HepG2 (cell line): Measurements from ENCODE around the gene LRSAM1. TPM values are rescaled to one million over a fixed set of nuclear protein-coding genes. Genes with fewer than 3 reads are reported as not detected.

ENCODE experiments used
- GFI1 ChIP-seq: sonication (generic); formaldehyde crosslinking; IDR thresholded peaks from 2 replicates; pipeline ENCODE4 v1.5.0; 2020; ENCODE audit warnings: missing genetic modification reagents, mild to moderate bottlenecking, borderline replicate concordance
- HDAC1 ChIP-seq: sonication (generic); formaldehyde crosslinking; IDR thresholded peaks from 2 replicates; pipeline ENCODE4 v1.5.1; 2020; ENCODE audit warnings: mild to moderate bottlenecking, missing genetic modification reagents
- IRF2 ChIP-seq: IDR thresholded peaks from 2 replicates; pipeline ENCODE4 v1.6.1; 2018; ENCODE audit warnings: missing genetic modification reagents, missing compliant biosample characterization
- KAT2B ChIP-seq: fragments of 150-350 bp; IDR thresholded peaks from 2 replicates; pipeline ENCODE4 v1.6.1; 2014; ENCODE audit warnings: low read depth, low read length, borderline replicate concordance
- NONO ChIP-seq, 2 experiments: fragments of 450-650 bp in 1 of 2; sonication (generic) in 1 of 2; formaldehyde crosslinking in 1 of 2; IDR thresholded peaks in 1 of 2; conservative IDR thresholded peaks in 1 of 2; 2 replicates each; pipeline versions ENCODE4 v1.6.1 to v1.8.0; 2017 to 2022; ENCODE audit warnings: mild to moderate bottlenecking in 1 of 2, missing genetic modification reagents in 1 of 2, moderate library complexity in 1 of 2
- POLR2AphosphoS5 ChIP-seq: IDR thresholded peaks from 2 replicates; pipeline ENCODE4 v1.6.1; 2012; ENCODE audit warnings: low read depth, low read length
- RXRB ChIP-seq: IDR thresholded peaks from 2 replicates; pipeline ENCODE4 v1.6.1; 2016; ENCODE audit warnings: borderline replicate concordance, missing genetic modification reagents, missing compliant biosample characterization
- TRIM24 ChIP-seq: sonication (generic); formaldehyde crosslinking; IDR thresholded peaks from 2 replicates; pipeline ENCODE4 v1.8.0; 2022; ENCODE audit warnings: mild to moderate bottlenecking, missing genetic modification reagents
- ZC3H4 ChIP-seq: sonication (generic); formaldehyde crosslinking; IDR thresholded peaks from 2 replicates; pipeline ENCODE4 v1.4.0; 2020; ENCODE audit warnings: missing genetic modification reagents, borderline replicate concordance
- ZNF205 ChIP-seq: IDR thresholded peaks from 2 replicates; pipeline ENCODE4 v1.6.1; 2018; ENCODE audit warnings: missing biosample characterization, missing genetic modification reagents
- ZNF274 ChIP-seq: sonication (generic); formaldehyde crosslinking; IDR thresholded peaks from 2 replicates; pipeline ENCODE4 v1.5.1; 2020; ENCODE audit warnings: mild to moderate bottlenecking, missing genetic modification reagents
- ZNF569 ChIP-seq: sonication (generic); formaldehyde crosslinking; IDR thresholded peaks from 2 replicates; pipeline ENCODE4 v1.5.0; 2020; ENCODE audit warnings: mild to moderate bottlenecking, missing genetic modification reagents, moderate library complexity, borderline replicate concordance
- polyA plus RNA-seq, 8 experiments: library from polyadenylated mRNA; depleted of rRNA in 3 of 8; stranded (reverse) in 7 of 8; unstranded in 1 of 8; fragments of >200 nt; fragmentation: Illumina TruSeq in 4 of 8; extraction: Trizol in 4 of 8; gene quantifications; 2 replicates each; pipeline versions ENCODE4 v1.2.1 to v1.2.3, GENCODE V29; 2011 to 2016; ENCODE audit warnings: low read depth in 4 of 8, missing spikeins in 1 of 8, mixed read lengths in 1 of 8; ENCODE audit not compliant: insufficient read depth in 1 of 8
- total RNA-seq, 5 experiments: library from RNA; depleted of rRNA; stranded (reverse); fragments of >200 nt; fragmentation: Illumina TruSeq; extraction: Trizol; gene quantifications; 2 replicates each; pipeline ENCODE4 v1.2.3, GENCODE V29; 2016; ENCODE audit warnings: low read depth in 1 of 5
- TF ChIP-seq, protein P1 (sequence below): sonication (generic); formaldehyde crosslinking; IDR thresholded peaks from 2 replicates; pipeline ENCODE4 v1.4.0; 2020; ENCODE audit warnings: mild to moderate bottlenecking, missing genetic modification reagents, borderline replicate concordance
- TF ChIP-seq, protein P2 (sequence below): sonication (generic); formaldehyde crosslinking; IDR thresholded peaks from 2 replicates; pipeline ENCODE4 v1.4.0; 2020; ENCODE audit warnings: missing genetic modification reagents
- TF ChIP-seq, protein P3 (sequence below): sonication (generic); formaldehyde crosslinking; IDR thresholded peaks from 2 replicates; pipeline ENCODE4 v1.4.0; 2020; ENCODE audit warnings: missing genetic modification reagents; ENCODE audit errors: not compliant biosample characterization
- TF ChIP-seq, protein P4 (sequence below): sonication (generic); formaldehyde crosslinking; IDR thresholded peaks from 2 replicates; pipeline ENCODE4 v1.4.0; 2020; ENCODE audit warnings: missing genetic modification reagents, mild to moderate bottlenecking, borderline replicate concordance

Gene LRSAM1
- total and polyA plus RNA-seq, 2 of the 13 experiments (the other 11 are each of a cell fraction or from before 2014, with no cell fraction given) = 8.7 to 10.2 TPM

DNA sequence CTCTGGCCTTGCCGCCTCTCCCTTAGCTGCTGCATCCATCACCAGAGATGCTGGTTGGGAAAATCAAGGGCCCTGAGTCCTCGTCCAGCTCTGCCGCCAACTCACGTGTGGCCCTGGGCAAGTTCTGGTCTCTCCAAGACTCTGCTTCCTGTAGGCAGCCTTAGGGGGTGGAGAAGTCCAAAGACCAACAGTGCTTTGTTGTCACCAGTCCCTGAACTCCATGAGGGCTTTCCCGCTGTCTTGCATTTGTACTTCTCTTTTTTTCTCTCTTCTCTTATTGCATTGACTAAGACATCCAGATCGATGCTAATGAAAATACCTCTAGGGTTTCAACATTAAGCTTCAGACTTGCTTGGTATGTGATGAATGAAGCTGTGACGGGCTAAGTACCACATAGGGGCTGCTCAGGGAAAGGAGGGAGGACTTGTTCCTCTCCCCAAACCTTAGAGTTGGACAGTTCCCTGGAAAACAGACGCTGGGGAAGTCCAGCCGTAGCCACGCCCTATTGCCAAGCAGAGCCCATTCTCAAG lies 97.1 kb downstream of the LRSAM1 start (continued):
- TF ChIP-seq, protein P1, sequence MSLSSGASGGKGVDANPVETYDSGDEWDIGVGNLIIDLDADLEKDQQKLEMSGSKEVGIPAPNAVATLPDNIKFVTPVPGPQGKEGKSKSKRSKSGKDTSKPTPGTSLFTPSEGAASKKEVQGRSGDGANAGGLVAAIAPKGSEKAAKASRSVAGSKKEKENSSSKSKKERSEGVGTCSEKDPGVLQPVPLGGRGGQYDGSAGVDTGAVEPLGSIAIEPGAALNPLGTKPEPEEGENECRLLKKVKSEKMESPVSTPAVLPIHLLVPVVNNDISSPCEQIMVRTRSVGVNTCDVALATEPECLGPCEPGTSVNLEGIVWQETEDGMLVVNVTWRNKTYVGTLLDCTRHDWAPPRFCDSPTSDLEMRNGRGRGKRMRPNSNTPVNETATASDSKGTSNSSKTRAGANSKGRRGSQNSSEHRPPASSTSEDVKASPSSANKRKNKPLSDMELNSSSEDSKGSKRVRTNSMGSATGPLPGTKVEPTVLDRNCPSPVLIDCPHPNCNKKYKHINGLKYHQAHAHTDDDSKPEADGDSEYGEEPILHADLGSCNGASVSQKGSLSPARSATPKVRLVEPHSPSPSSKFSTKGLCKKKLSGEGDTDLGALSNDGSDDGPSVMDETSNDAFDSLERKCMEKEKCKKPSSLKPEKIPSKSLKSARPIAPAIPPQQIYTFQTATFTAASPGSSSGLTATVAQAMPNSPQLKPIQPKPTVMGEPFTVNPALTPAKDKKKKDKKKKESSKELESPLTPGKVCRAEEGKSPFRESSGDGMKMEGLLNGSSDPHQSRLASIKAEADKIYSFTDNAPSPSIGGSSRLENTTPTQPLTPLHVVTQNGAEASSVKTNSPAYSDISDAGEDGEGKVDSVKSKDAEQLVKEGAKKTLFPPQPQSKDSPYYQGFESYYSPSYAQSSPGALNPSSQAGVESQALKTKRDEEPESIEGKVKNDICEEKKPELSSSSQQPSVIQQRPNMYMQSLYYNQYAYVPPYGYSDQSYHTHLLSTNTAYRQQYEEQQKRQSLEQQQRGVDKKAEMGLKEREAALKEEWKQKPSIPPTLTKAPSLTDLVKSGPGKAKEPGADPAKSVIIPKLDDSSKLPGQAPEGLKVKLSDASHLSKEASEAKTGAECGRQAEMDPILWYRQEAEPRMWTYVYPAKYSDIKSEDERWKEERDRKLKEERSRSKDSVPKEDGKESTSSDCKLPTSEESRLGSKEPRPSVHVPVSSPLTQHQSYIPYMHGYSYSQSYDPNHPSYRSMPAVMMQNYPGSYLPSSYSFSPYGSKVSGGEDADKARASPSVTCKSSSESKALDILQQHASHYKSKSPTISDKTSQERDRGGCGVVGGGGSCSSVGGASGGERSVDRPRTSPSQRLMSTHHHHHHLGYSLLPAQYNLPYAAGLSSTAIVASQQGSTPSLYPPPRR (CRISPR knock-in tag) = no peak
- TF ChIP-seq, protein P2, sequence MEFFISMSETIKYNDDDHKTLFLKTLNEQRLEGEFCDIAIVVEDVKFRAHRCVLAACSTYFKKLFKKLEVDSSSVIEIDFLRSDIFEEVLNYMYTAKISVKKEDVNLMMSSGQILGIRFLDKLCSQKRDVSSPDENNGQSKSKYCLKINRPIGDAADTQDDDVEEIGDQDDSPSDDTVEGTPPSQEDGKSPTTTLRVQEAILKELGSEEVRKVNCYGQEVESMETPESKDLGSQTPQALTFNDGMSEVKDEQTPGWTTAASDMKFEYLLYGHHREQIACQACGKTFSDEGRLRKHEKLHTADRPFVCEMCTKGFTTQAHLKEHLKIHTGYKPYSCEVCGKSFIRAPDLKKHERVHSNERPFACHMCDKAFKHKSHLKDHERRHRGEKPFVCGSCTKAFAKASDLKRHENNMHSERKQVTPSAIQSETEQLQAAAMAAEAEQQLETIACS (CRISPR knock-in tag) = no peak
- no peak for TF ChIP-seq ZNF569 (CRISPR knock-in tag)
- no peak for TF ChIP-seq POLR2AphosphoS5
- TF ChIP-seq, protein P3, sequence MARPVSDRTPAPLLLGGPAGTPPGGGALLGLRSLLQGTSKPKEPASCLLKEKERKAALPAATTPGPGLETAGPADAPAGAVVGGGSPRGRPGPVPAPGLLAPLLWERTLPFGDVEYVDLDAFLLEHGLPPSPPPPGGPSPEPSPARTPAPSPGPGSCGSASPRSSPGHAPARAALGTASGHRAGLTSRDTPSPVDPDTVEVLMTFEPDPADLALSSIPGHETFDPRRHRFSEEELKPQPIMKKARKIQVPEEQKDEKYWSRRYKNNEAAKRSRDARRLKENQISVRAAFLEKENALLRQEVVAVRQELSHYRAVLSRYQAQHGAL = no peak
- TF ChIP-seq, protein P4, sequence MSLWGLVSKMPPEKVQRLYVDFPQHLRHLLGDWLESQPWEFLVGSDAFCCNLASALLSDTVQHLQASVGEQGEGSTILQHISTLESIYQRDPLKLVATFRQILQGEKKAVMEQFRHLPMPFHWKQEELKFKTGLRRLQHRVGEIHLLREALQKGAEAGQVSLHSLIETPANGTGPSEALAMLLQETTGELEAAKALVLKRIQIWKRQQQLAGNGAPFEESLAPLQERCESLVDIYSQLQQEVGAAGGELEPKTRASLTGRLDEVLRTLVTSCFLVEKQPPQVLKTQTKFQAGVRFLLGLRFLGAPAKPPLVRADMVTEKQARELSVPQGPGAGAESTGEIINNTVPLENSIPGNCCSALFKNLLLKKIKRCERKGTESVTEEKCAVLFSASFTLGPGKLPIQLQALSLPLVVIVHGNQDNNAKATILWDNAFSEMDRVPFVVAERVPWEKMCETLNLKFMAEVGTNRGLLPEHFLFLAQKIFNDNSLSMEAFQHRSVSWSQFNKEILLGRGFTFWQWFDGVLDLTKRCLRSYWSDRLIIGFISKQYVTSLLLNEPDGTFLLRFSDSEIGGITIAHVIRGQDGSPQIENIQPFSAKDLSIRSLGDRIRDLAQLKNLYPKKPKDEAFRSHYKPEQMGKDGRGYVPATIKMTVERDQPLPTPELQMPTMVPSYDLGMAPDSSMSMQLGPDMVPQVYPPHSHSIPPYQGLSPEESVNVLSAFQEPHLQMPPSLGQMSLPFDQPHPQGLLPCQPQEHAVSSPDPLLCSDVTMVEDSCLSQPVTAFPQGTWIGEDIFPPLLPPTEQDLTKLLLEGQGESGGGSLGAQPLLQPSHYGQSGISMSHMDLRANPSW (CRISPR knock-in tag) = no peak
- no peak for TF ChIP-seq KAT2B
- TF ChIP-seq ZC3H4 = no peak
- TF ChIP-seq RXRB = peak; percentile 51; the same call in 1 of the 2 replicates
- TF ChIP-seq NONO (IDR thresholded peaks at IDR 0.05) = no peak
- no peak for TF ChIP-seq NONO (CRISPR knock-in tag; conservative IDR thresholded peaks at IDR 0.05)
- no peak for TF ChIP-seq IRF2 (CRISPR knock-in tag)
- no peak for TF ChIP-seq TRIM24 (CRISPR knock-in tag)
- TF ChIP-seq HDAC1 (CRISPR knock-in tag) = no peak
- peak; percentile 76 for TF ChIP-seq GFI1
- no peak for TF ChIP-seq ZNF274 (CRISPR knock-in tag)
- no peak for TF ChIP-seq ZNF205 (CRISPR knock-in tag)
